ENCODE results near the gene PRAF2. TPM values are rescaled to one million over a fixed set of nuclear protein-coding genes. Genes with fewer than 3 reads are reported as not detected.

PRAF2 gene
- polyA plus RNA-seq, 2 of the 4 experiments (the other 2 are of a cell fraction): 13.6 to 35.4 TPM

GRCh38 chrX:49061490-49061889 is 12.3 kb downstream of the PRAF2 start:
- Histone ChIP-seq H3K4me2 (no peak overlapping the region), H3K9me3 (no peaks in the 10 kb centered on the region), H3K4me3 (no peak overlapping the region), H3K27ac (no peak overlapping the region), H3K4me1 (no peaks in the 10 kb centered on the region; the same call in 2 of the 3 replicates)
- CTCF ChIA-PET: interaction anchor here (1.7 to 2.1 kb wide), 2 partner anchors 18 to 94 kb away, joined by 4 to 8 read pairs; no protein-coding TSS in a partner anchor
- ATAC-seq (no peak), DNase-seq (ENCODE audit: low read depth in 1 of 2, low spot score in 1 of 2) (no peak), FAIRE-seq (no peak)
- no peak for TF ChIP-seq EHF (CRISPR knock-in tag; IDR thresholded peaks at IDR 0.05)
- TF ChIP-seq RNF2 (IDR thresholded peaks at IDR 0.05; ENCODE audit: borderline replicate concordance, low read depth): no peak
- TF ChIP-seq PHF8 (IDR thresholded peaks at IDR 0.05; ENCODE audit: borderline replicate concordance, low read depth): no peak
- no peak for TF ChIP-seq ATOH8 (CRISPR knock-in tag; IDR thresholded peaks at IDR 0.05; ENCODE audit: low read depth)
- no peak for TF ChIP-seq MAX (IDR thresholded peaks at IDR 0.05)
- TF ChIP-seq SREBF2 (IDR thresholded peaks at IDR 0.05): no peak
- TF ChIP-seq FOSB (CRISPR knock-in tag; IDR thresholded peaks at IDR 0.05): no peak
- no peak for TF ChIP-seq BCL3 (IDR thresholded peaks at IDR 0.05)
- TF ChIP-seq E2F6 (IDR thresholded peaks at IDR 0.05; ENCODE audit: borderline replicate concordance, low read depth): no peak
- TF ChIP-seq CHD4 (IDR thresholded peaks at IDR 0.05; ENCODE audit: borderline replicate concordance): no peak
- no peak for TF ChIP-seq CEBPB (IDR thresholded peaks at IDR 0.05)
- TF ChIP-seq CTCF (IDR thresholded peaks at IDR 0.05): no peak
- no peak for TF ChIP-seq CBX2 (IDR thresholded peaks at IDR 0.05; ENCODE audit: borderline replicate concordance, low read depth)
- TF ChIP-seq HEYL (CRISPR knock-in tag; IDR thresholded peaks at IDR 0.05): no peak
- no peak for TF ChIP-seq FOXS1 (CRISPR knock-in tag; IDR thresholded peaks at IDR 0.05)
- TF ChIP-seq POLR2AphosphoS2 (conservative IDR thresholded peaks at IDR 0.05; ENCODE audit: low read length): no peak
- no peak for TF ChIP-seq ZC3H11A (IDR thresholded peaks at IDR 0.05)
- TF ChIP-seq PBX3 (IDR thresholded peaks at IDR 0.05): no peak
- POLR2A ChIA-PET: no interaction called here
- WGBS (ENCODE audit: missing lambda C conversion rate): 81% methylated on average over 7 of the region's 7 CpGs

GRCh38 chrX:49060914-49061313 is 12.9 kb downstream of the PRAF2 start:
- H3K4me1 ChIP-seq: no peaks in the 10 kb centered on the region; the same call in 2 of the 3 replicates
- 68% methylated on average over 2 of the region's 3 CpGs for WGBS (ENCODE audit: missing lambda C conversion rate)
- ChIA-PET CTCF (interaction anchor here (1.7 to 2.1 kb wide), 2 partner anchors 17 to 95 kb away, joined by 4 to 8 read pairs; no protein-coding TSS in a partner anchor), POLR2A (no interaction called here)
- TF ChIP-seq E2F6 (IDR thresholded peaks at IDR 0.05; ENCODE audit: borderline replicate concordance, low read depth): no peak
- no peak for TF ChIP-seq RCOR1 (IDR thresholded peaks at IDR 0.05; ENCODE audit: low read depth, low read length)
- no peak for TF ChIP-seq CHD2 (IDR thresholded peaks at IDR 0.05; ENCODE audit: low read length, partially characterized antibody)
- TF ChIP-seq HOXB13 (CRISPR knock-in tag; IDR thresholded peaks at IDR 0.05; ENCODE audit: low read depth): no peak
- no peak for TF ChIP-seq EHF (CRISPR knock-in tag; IDR thresholded peaks at IDR 0.05)
- no peak for TF ChIP-seq ZSCAN20 (CRISPR knock-in tag; IDR thresholded peaks at IDR 0.05)
- TF ChIP-seq FOXS1 (CRISPR knock-in tag; IDR thresholded peaks at IDR 0.05): no peak
- no peak for TF ChIP-seq RFX5 (IDR thresholded peaks at IDR 0.05)
- no peak for TF ChIP-seq BCL3 (IDR thresholded peaks at IDR 0.05)
- no peak for TF ChIP-seq GATA3 (IDR thresholded peaks at IDR 0.05; ENCODE audit: borderline replicate concordance)
- TF ChIP-seq SMC3 (IDR thresholded peaks at IDR 0.05): no peak
- TF ChIP-seq RNF2 (IDR thresholded peaks at IDR 0.05; ENCODE audit: borderline replicate concordance, low read depth): no peak
- TF ChIP-seq TFCP2L1 (CRISPR knock-in tag; IDR thresholded peaks at IDR 0.05): no peak
- TF ChIP-seq MYC (IDR thresholded peaks at IDR 0.05; ENCODE audit: borderline replicate concordance, low read length): no peak
- H3K27ac ChIP-seq: no peak overlapping the region
- ATAC-seq (no peak), FAIRE-seq (no peak), DNase-seq (ENCODE audit: low read depth in 1 of 2, low spot score in 1 of 2) (no peak)
- H3K9me3 ChIP-seq: no peaks in the 10 kb centered on the region
- no peak overlapping the region for H3K4me3 ChIP-seq
- no peak overlapping the region for H3K4me2 ChIP-seq

Data from A549 (cell line).